IMR-90 (cell line): ENCODE results near the gene ST8SIA2. TPM values are rescaled to one million over a fixed set of nuclear protein-coding genes. Genes with fewer than 3 reads are reported as not detected.

Source experiments
- ATAC-seq: fragments of 200-7000 bp; cut with Tn5 transposase; 2 replicates; pipeline ENCODE4 v1.9.1; 2020; ENCODE audit warnings: low read depth, mild to moderate bottlenecking, moderate library complexity
- BruUV-seq: library from RNA; stranded (reverse); fragments of 400-500 nt; replicated peaks from 2 replicates; lab custom pipeline; 2021; lab: Mats Ljungman, UMichigan
- CTCF ChIA-PET: fragments of 300-600 bp; formaldehyde crosslinking; extraction: SDS; loops from one replicate; lab custom pipeline; 2021; ENCODE audit warnings: antibody characterized with exemption; lab: Yijun Ruan, JAX
- POLR2A ChIA-PET: fragments of 300-600 bp; sonication (Branson Sonifier 250); formaldehyde crosslinking; loops from one replicate; lab custom pipeline; 2022; ENCODE audit warnings: antibody characterized with exemption; ENCODE audit not compliant: unreplicated experiment; lab: Charles Lee
- DNase-seq: peaks from one replicate; pipeline ENCODE4 v3.0.0; 2013
- H2AFZ ChIP-seq: replicated peaks from 2 replicates; pipeline ENCODE3; 2013; ENCODE audit warnings: low read length, mild to moderate bottlenecking; ENCODE audit not compliant: poor library complexity
- H2AK5ac ChIP-seq: 2 replicates; pipeline ENCODE4 v1.6.1; 2013; ENCODE audit warnings: low read depth, low read length, inconsistent platforms
- H2AK9ac ChIP-seq: replicated peaks from 2 replicates; pipeline ENCODE3; 2013; ENCODE audit warnings: mild to moderate bottlenecking, low read depth, low read length, moderate library complexity; ENCODE audit not compliant: poor library complexity
- H2BK120ac ChIP-seq: 2 replicates; pipeline ENCODE4 v1.6.1; 2013; ENCODE audit warnings: low read depth, low read length, inconsistent platforms
- H2BK15ac ChIP-seq: 3 replicates; pipeline ENCODE4 v1.6.1; 2013; ENCODE audit warnings: low read depth, low read length, inconsistent platforms
- H2BK20ac ChIP-seq: 2 replicates; pipeline ENCODE4 v1.6.1; 2013; ENCODE audit warnings: low read depth, mild to moderate bottlenecking, inconsistent platforms, low read length, moderate library complexity
- H2BK5ac ChIP-seq: 2 replicates; pipeline ENCODE4 v1.6.1; 2013; ENCODE audit warnings: mild to moderate bottlenecking, low read depth, low read length, inconsistent platforms; ENCODE audit not compliant: poor library complexity, severe bottlenecking
- H3K14ac ChIP-seq: replicated peaks from 2 replicates; pipeline ENCODE4 v1.6.1; 2013; ENCODE audit warnings: low read depth, low read length, inconsistent platforms
- H3K18ac ChIP-seq: 2 replicates; pipeline ENCODE4 v1.6.1; 2013; ENCODE audit warnings: low read depth, low read length, control low read depth
- H3K23ac ChIP-seq: 2 replicates; pipeline ENCODE4 v1.6.1; 2013; ENCODE audit warnings: low read depth, low read length, inconsistent platforms
- H3K27ac ChIP-seq: 2 replicates; pipeline ENCODE4 v1.5.1; 2013; ENCODE audit warnings: mild to moderate bottlenecking, control low read depth, low read length; ENCODE audit not compliant: insufficient read depth
- H3K27me3 ChIP-seq: 2 replicates; pipeline ENCODE4 v1.6.1; 2013; ENCODE audit warnings: low read length; ENCODE audit not compliant: control insufficient read depth, insufficient read depth
- H3K36me3 ChIP-seq: 2 replicates; pipeline ENCODE4 v1.6.1; 2013; ENCODE audit warnings: low read length, mixed read lengths; ENCODE audit not compliant: control insufficient read depth, insufficient read depth
- H3K4ac ChIP-seq: 2 replicates; pipeline ENCODE4 v1.6.1; 2013; ENCODE audit warnings: low read depth, low read length, inconsistent platforms
- H3K4me1 ChIP-seq: 2 replicates; pipeline ENCODE4 v1.6.1; 2013; ENCODE audit warnings: low read length, mixed read lengths; ENCODE audit not compliant: control insufficient read depth, insufficient read depth
- H3K4me2 ChIP-seq: 2 replicates; pipeline ENCODE4 v1.6.1; 2013; ENCODE audit warnings: low read depth, mild to moderate bottlenecking, control low read depth, low read length, moderate library complexity
- H3K4me3 ChIP-seq: 2 replicates; pipeline ENCODE4 v1.5.1; 2013; ENCODE audit warnings: low read depth, mild to moderate bottlenecking, control low read depth, low read length, moderate library complexity; ENCODE audit not compliant: insufficient read depth
- H3K56ac ChIP-seq: 2 replicates; pipeline ENCODE4 v1.6.1; 2013; ENCODE audit warnings: low read length, inconsistent platforms; ENCODE audit not compliant: insufficient read depth; ENCODE audit errors: extremely low read depth
- H3K79me1 ChIP-seq, 2 experiments: 2 replicates each; pipeline ENCODE4 v1.6.1; 2013; ENCODE audit warnings: low read length in 2 of 2, inconsistent platforms in 1 of 2, low read depth in 1 of 2
- H3K9ac ChIP-seq: 2 replicates; pipeline ENCODE4 v1.6.1; 2013; ENCODE audit warnings: low read depth, low read length, control low read depth
- H3K9me1 ChIP-seq: 2 replicates; pipeline ENCODE4 v1.6.1; 2013; ENCODE audit warnings: low read length, inconsistent platforms; ENCODE audit not compliant: insufficient read depth
- H3K9me3 ChIP-seq: 2 replicates; pipeline ENCODE4 v1.6.1; 2013; ENCODE audit warnings: low read length; ENCODE audit not compliant: control insufficient read depth, insufficient read depth
- H4K20me1 ChIP-seq: 2 replicates; pipeline ENCODE4 v1.6.1; 2013; ENCODE audit warnings: low read length, inconsistent platforms; ENCODE audit not compliant: insufficient read depth
- H4K5ac ChIP-seq: 2 replicates; pipeline ENCODE4 v1.6.1; 2013; ENCODE audit warnings: mild to moderate bottlenecking, low read depth, low read length, control low read depth
- H4K8ac ChIP-seq, 2 experiments: 2 replicates each; pipeline ENCODE4 v1.6.1; 2013; ENCODE audit warnings: low read depth in 2 of 2, low read length in 2 of 2, control low read depth in 1 of 2, inconsistent platforms in 1 of 2
- H4K91ac ChIP-seq: 2 replicates; pipeline ENCODE4 v1.6.1; 2013; ENCODE audit warnings: low read depth, low read length, inconsistent platforms; ENCODE audit not compliant: insufficient read depth
- BHLHE40 ChIP-seq: fragments of 150-350 bp; IDR thresholded peaks from 2 replicates; pipeline ENCODE4 v1.6.1; 2016; ENCODE audit warnings: mild to moderate bottlenecking, low read depth, low read length
- CEBPB ChIP-seq: IDR thresholded peaks from 2 replicates; pipeline ENCODE4 v1.6.1; 2012; ENCODE audit warnings: low read depth, low read length, improper control_type of control experiment
- CHD1 ChIP-seq: IDR thresholded peaks from 2 replicates; pipeline ENCODE4 v1.6.1; 2012; ENCODE audit warnings: low read depth, low read length, improper control_type of control experiment
- ELK1 ChIP-seq: fragments of 150-350 bp; IDR thresholded peaks from 2 replicates; pipeline ENCODE4 v1.6.1; 2016; ENCODE audit warnings: low read depth, mild to moderate bottlenecking, low read length, moderate library complexity, borderline replicate concordance
- FOS ChIP-seq: fragments of 150-350 bp; IDR thresholded peaks from 2 replicates; pipeline ENCODE4 v1.6.1; 2016; ENCODE audit warnings: low read depth, low read length
- MAFK ChIP-seq: IDR thresholded peaks from 2 replicates; pipeline ENCODE4 v1.6.1; 2012; ENCODE audit warnings: low read depth, low read length, improper control_type of control experiment
- MAZ ChIP-seq: IDR thresholded peaks from 2 replicates; pipeline ENCODE4 v1.6.1; 2012; ENCODE audit warnings: low read depth, mild to moderate bottlenecking, low read length, improper control_type of control experiment, moderate library complexity, borderline replicate concordance
- MXI1 ChIP-seq: IDR thresholded peaks from 2 replicates; pipeline ENCODE4 v1.6.1; 2012; ENCODE audit warnings: low read depth, mild to moderate bottlenecking, low read length, moderate library complexity, borderline replicate concordance
- NFE2L2 ChIP-seq: fragments of 150-350 bp; IDR thresholded peaks from 2 replicates; pipeline ENCODE4 v1.6.1; 2016; ENCODE audit warnings: low read depth, mild to moderate bottlenecking, low read length
- POLR2A ChIP-seq: IDR thresholded peaks from 2 replicates; pipeline ENCODE4 v1.6.1; 2012; ENCODE audit warnings: mild to moderate bottlenecking, low read depth, low read length
- RAD21 ChIP-seq: IDR thresholded peaks from 2 replicates; pipeline ENCODE4 v1.6.1; 2012; ENCODE audit warnings: low read length, improper control_type of control experiment
- RCOR1 ChIP-seq: IDR thresholded peaks from 2 replicates; pipeline ENCODE4 v1.6.1; 2012; ENCODE audit warnings: mild to moderate bottlenecking, low read length, improper control_type of control experiment; ENCODE audit not compliant: insufficient replicate concordance
- RFX5 ChIP-seq: IDR thresholded peaks from 2 replicates; pipeline ENCODE4 v1.8.0; 2012; ENCODE audit warnings: low read depth, mild to moderate bottlenecking, low read length, moderate library complexity
- SMC3 ChIP-seq: fragments of 150-350 bp; IDR thresholded peaks from 2 replicates; pipeline ENCODE4 v1.6.1; 2016; ENCODE audit warnings: low read depth, mild to moderate bottlenecking, antibody characterized with exemption, low read length, moderate library complexity
- USF2 ChIP-seq: fragments of 150-350 bp; IDR thresholded peaks from 2 replicates; pipeline ENCODE4 v1.6.1; 2017; ENCODE audit warnings: mild to moderate bottlenecking, antibody characterized with exemption, low read length, low read depth
- dilution Hi-C: fragments of 300-500 bp; cut with HindIII; formaldehyde crosslinking; loops from one replicate; pipeline ENCODE4 v1.14.3; 2018; ENCODE audit warnings: low sequenced_read_pairs; ENCODE audit not compliant: unreplicated experiment
- in situ Hi-C: fragments of 300-500 bp; cut with MboI; formaldehyde crosslinking; loops from 3 replicates; pipeline ENCODE4 v1.14.3; 2019; ENCODE audit warnings: low sequenced_read_pairs, inconsistent platforms, mixed read lengths
- intact Hi-C: fragments of 100-400 bp; cut with micrococcal nuclease; formaldehyde crosslinking; loops from 2 replicates; pipeline ENCODE4 v1.10.0; 2022
- polyA plus RNA-seq, 3 experiments: library from polyadenylated mRNA; depleted of rRNA; stranded (reverse); fragments of >200 nt; gene quantifications; 2 replicates each; pipeline ENCODE4 v1.2.3, GENCODE V29; 2012; ENCODE audit warnings: low replicate concordance in 1 of 3
- total RNA-seq: library from RNA; depleted of rRNA; stranded (reverse); fragments of >200 nt; gene quantifications from 2 replicates; pipeline ENCODE4 v1.2.3, GENCODE V29; 2012
- TF ChIP-seq, protein P1 (sequence below): conservative IDR thresholded peaks from 2 replicates; pipeline ENCODE4 v1.5.1; 2012; ENCODE audit warnings: mild to moderate bottlenecking, low read depth, low read length, improper control_type of control experiment

The ST8SIA2 gene
- total and polyA plus RNA-seq, 2 of the 4 experiments (the other 2 are of a cell fraction), result not detected

DNA sequence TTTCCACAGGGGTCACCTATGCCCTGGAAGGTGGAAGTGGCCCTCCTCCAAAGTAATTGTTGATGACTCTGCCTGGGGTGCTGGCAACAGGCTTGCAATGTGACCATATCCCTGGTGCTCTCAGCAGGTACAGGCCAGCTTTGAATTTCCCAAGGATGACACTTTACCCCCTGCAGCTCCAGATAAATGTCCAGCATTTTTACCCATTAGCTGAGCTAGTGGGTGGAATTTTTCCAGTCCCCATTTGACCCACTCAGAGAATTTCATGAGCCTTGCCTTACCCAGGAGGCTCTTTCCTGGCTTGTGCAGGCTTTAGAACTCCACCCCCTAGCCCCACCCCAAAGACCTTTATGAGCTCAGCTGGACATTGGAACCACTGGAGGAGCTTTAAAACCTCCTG is 77.6 kb downstream of the ST8SIA2 start:
- Histone ChIP-seq H4K91ac (no peak overlapping the region), H2AK5ac (no peak overlapping the region), H3K27me3 (no peaks in the 10 kb centered on the region), H3K9ac (no peak overlapping the region), H3K36me3 (no peaks in the 10 kb centered on the region), H3K79me1 (no peaks in the 10 kb centered on the region), H3K4ac (no peak overlapping the region), H2AFZ (no peak overlapping the region), H3K4me1 (no peaks in the 10 kb centered on the region), H3K56ac (no peak overlapping the region), H3K4me3 (no peak overlapping the region), H2BK20ac (no peak overlapping the region), H3K23ac (no peak overlapping the region), H4K5ac (no peak overlapping the region), H2BK15ac (no peak overlapping the region), H3K9me3 (peaks cover 5% of the 10 kb centered on the region), H2BK5ac (no peak overlapping the region), H4K8ac (no peak overlapping the region), H4K20me1 (no peaks in the 10 kb centered on the region), H3K18ac (no peak overlapping the region), H3K27ac (no peak overlapping the region), H3K14ac (no peak overlapping the region), H3K9me1 (no peaks in the 10 kb centered on the region), H2AK9ac (no peak overlapping the region), H3K4me2 (no peak overlapping the region), H2BK120ac (no peak overlapping the region)
- TF ChIP-seq, protein P1, sequence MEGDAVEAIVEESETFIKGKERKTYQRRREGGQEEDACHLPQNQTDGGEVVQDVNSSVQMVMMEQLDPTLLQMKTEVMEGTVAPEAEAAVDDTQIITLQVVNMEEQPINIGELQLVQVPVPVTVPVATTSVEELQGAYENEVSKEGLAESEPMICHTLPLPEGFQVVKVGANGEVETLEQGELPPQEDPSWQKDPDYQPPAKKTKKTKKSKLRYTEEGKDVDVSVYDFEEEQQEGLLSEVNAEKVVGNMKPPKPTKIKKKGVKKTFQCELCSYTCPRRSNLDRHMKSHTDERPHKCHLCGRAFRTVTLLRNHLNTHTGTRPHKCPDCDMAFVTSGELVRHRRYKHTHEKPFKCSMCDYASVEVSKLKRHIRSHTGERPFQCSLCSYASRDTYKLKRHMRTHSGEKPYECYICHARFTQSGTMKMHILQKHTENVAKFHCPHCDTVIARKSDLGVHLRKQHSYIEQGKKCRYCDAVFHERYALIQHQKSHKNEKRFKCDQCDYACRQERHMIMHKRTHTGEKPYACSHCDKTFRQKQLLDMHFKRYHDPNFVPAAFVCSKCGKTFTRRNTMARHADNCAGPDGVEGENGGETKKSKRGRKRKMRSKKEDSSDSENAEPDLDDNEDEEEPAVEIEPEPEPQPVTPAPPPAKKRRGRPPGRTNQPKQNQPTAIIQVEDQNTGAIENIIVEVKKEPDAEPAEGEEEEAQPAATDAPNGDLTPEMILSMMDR, result no peak
- no peak for TF ChIP-seq BHLHE40
- TF ChIP-seq NFE2L2, result no peak
- TF ChIP-seq MAZ, result no peak
- TF ChIP-seq USF2, result no peak
- TF ChIP-seq CHD1, result no peak
- TF ChIP-seq RFX5, result no peak
- no peak for TF ChIP-seq ELK1
- TF ChIP-seq RAD21, result no peak
- no peak for TF ChIP-seq RCOR1
- no peak for TF ChIP-seq SMC3
- no peak for TF ChIP-seq MXI1
- no peak for TF ChIP-seq CEBPB
- TF ChIP-seq FOS, result no peak
- no peak for TF ChIP-seq MAFK
- no peak for TF ChIP-seq POLR2A
- no TSS peak for BruUV-seq
- ATAC-seq (no peak), DNase-seq (no peak)
- POLR2A ChIA-PET, result no interaction called here
- intact Hi-C loops, result no loop called here
- dilution Hi-C loops, result no loop called here
- in situ Hi-C loops, result no loop called here
- CTCF ChIA-PET, result no interaction called here
